Osteoblast (primary cell): ENCODE data around the gene DNAJA3. TPM values are rescaled to one million over a fixed set of nuclear protein-coding genes. Genes with fewer than 3 reads are reported as not detected.
A peak's percentile ranks its signal among the peaks of the same experiment; 100 is the strongest.

ENCODE experiments used
- DNase-seq: peaks from one replicate; pipeline ENCODE4 v3.0.0; 2011; ENCODE audit warnings: low spot score, mixed read lengths; ENCODE audit not compliant: insufficient read length; ENCODE audit errors: missing footprints
- H2AFZ ChIP-seq: 2 replicates; pipeline ENCODE4 v1.6.0; 2011; ENCODE audit warnings: mild to moderate bottlenecking, low read length
- H3K27ac ChIP-seq: 2 replicates; pipeline ENCODE4 v1.5.1; 2011; ENCODE audit warnings: mild to moderate bottlenecking, low read depth, low read length, moderate library complexity
- H3K27me3 ChIP-seq: 2 replicates; pipeline ENCODE4 v1.6.0; 2012; ENCODE audit warnings: mild to moderate bottlenecking, control low read depth, inconsistent platforms, low read length, moderate library complexity; ENCODE audit not compliant: insufficient read depth
- H3K36me3 ChIP-seq: 2 replicates; pipeline ENCODE4 v1.5.1; 2011; ENCODE audit warnings: mild to moderate bottlenecking, low read length, control low read depth, moderate library complexity; ENCODE audit not compliant: insufficient read depth
- H3K4me1 ChIP-seq: 2 replicates; pipeline ENCODE4 v1.5.1; 2011; ENCODE audit warnings: mild to moderate bottlenecking, low read length, control low read depth, moderate library complexity; ENCODE audit not compliant: insufficient read depth
- H3K4me2 ChIP-seq: 2 replicates; pipeline ENCODE4 v1.6.0; 2011; ENCODE audit warnings: mild to moderate bottlenecking, low read length; ENCODE audit not compliant: insufficient read depth
- H3K4me3 ChIP-seq: fragments of 200-600 bp; sonication (generic); 3 replicates; pipeline ENCODE4 v1.5.1; 2012; ENCODE audit warnings: mild to moderate bottlenecking, low read length, inconsistent platforms; ENCODE audit not compliant: insufficient read depth
- H3K79me2 ChIP-seq: 2 replicates; pipeline ENCODE4 v1.6.0; 2012; ENCODE audit warnings: mild to moderate bottlenecking, low read length, control low read depth, inconsistent platforms; ENCODE audit not compliant: insufficient read depth
- H3K9me3 ChIP-seq: 2 replicates; pipeline ENCODE4 v1.5.1; 2011; ENCODE audit warnings: low read depth, low read length, control low read depth
- H4K20me1 ChIP-seq: 2 replicates; pipeline ENCODE4 v1.6.0; 2012; ENCODE audit warnings: mild to moderate bottlenecking, low read length, control low read depth; ENCODE audit not compliant: insufficient read depth
- CTCF ChIP-seq: IDR thresholded peaks from 2 replicates; pipeline ENCODE4 v1.5.1; 2011; ENCODE audit warnings: mild to moderate bottlenecking, low read depth, low read length, moderate library complexity; ENCODE audit errors: extremely low read depth
- total RNA-seq: library from RNA; depleted of rRNA; stranded (reverse); fragments of >200 nt; gene quantifications from 2 replicates; pipeline ENCODE4 v1.2.3, GENCODE V29; 2012

The DNAJA3 gene
- total RNA-seq, 1 donor, result 30.0 TPM

GRCh38 chr16:4486126-4486893 is 60.6 kb downstream of the DNAJA3 start:
- Histone ChIP-seq H3K4me2 (no peak overlapping the region), H3K36me3 (peaks cover 9% of the 10 kb centered on the region), H3K9me3 (no peaks in the 10 kb centered on the region), H4K20me1 (peaks cover 13% of the 10 kb centered on the region), H2AFZ (no peak overlapping the region), H3K4me1 (peaks cover 22% of the 10 kb centered on the region), H3K27ac (no peak overlapping the region), H3K27me3 (no peaks in the 10 kb centered on the region), H3K79me2 (peaks cover 56% of the 10 kb centered on the region), H3K4me3 (no peak overlapping the region)
- DNase-seq, result no peak
- TF ChIP-seq CTCF, result no peak

GRCh38 chr16:4487955-4488498 is 62.4 kb downstream of the DNAJA3 start:
- H2AFZ ChIP-seq, result no peak overlapping the region
- H3K4me1 ChIP-seq, result peaks cover 22% of the 10 kb centered on the region
- H3K4me2 ChIP-seq, result peak overlapping the region; percentile 56
- H3K79me2 ChIP-seq, result peaks cover 56% of the 10 kb centered on the region
- no peak for TF ChIP-seq CTCF
- H3K4me3 ChIP-seq, result no peak overlapping the region
- DNase-seq, result no peak
- H3K27ac ChIP-seq, result peak overlapping the region; percentile 78
- peaks cover 9% of the 10 kb centered on the region for H4K20me1 ChIP-seq
- H3K27me3 ChIP-seq, result no peaks in the 10 kb centered on the region
- H3K9me3 ChIP-seq, result no peaks in the 10 kb centered on the region
- H3K36me3 ChIP-seq, result peaks cover 9% of the 10 kb centered on the region

- H4K20me1 ChIP-seq, result peaks cover 9% of the 10 kb centered on the region
- H3K4me1 ChIP-seq, result peaks cover 22% of the 10 kb centered on the region
- H3K27me3 ChIP-seq, result no peaks in the 10 kb centered on the region
- H3K9me3 ChIP-seq, result no peaks in the 10 kb centered on the region
- peak; percentile 11 for DNase-seq
- peak overlapping the region; percentile 56 for H3K4me2 ChIP-seq
- H3K36me3 ChIP-seq, result peaks cover 9% of the 10 kb centered on the region
- H3K27ac ChIP-seq, result peak overlapping the region; percentile 78
- H3K79me2 ChIP-seq, result peaks cover 56% of the 10 kb centered on the region
- TF ChIP-seq CTCF, result no peak
- H2AFZ ChIP-seq, result no peak overlapping the region
- H3K4me3 ChIP-seq, result no peak overlapping the region
Measured at GRCh38 chr16:4488499-4488967, 62.9 kb downstream of the DNAJA3 start.

- Histone ChIP-seq H3K79me2 (peaks cover 57% of the 10 kb centered on the region), H3K27ac (peak overlapping the region; percentile 78), H3K27me3 (no peaks in the 10 kb centered on the region), H3K4me2 (peak overlapping the region; percentile 56), H3K4me3 (no peak overlapping the region), H4K20me1 (peaks cover 9% of the 10 kb centered on the region), H3K4me1 (peaks cover 22% of the 10 kb centered on the region), H3K36me3 (peaks cover 9% of the 10 kb centered on the region), H2AFZ (no peak overlapping the region), H3K9me3 (no peaks in the 10 kb centered on the region)
- DNase-seq, result peak; percentile 86
- TF ChIP-seq CTCF, result no peak
Measured at GRCh38 chr16:4489030-4489429, 63.4 kb downstream of the DNAJA3 start.
